Omental fat pad (tissue), 4 donors: ENCODE data around the gene YOD1. TPM values are rescaled to one million over a fixed set of nuclear protein-coding genes. Genes with fewer than 3 reads are reported as not detected.

ENCODE experiments used
- ATAC-seq: fragments of 150-250 bp; one replicate; pipeline ENCODE4 v1.9.1; 2016; ENCODE audit warnings: mild to moderate bottlenecking, moderate library complexity; ENCODE audit not compliant: low FRiP score
- DNase-seq: peaks from one replicate; pipeline ENCODE4 v3.0.0-alpha.2; 2019; ENCODE audit warnings: low spot score
- total RNA-seq, 4 donors: library from RNA; depleted of rRNA; stranded (reverse); fragments of >200 nt; gene quantifications; one replicate each; pipeline ENCODE4 v1.1.0, GENCODE V29; 2016
- TF ChIP-seq, protein P1 (sequence below), 3 donors: fragments of 450-650 bp; IDR thresholded peaks; one replicate each; pipeline ENCODE4 v1.5.1; 2016 to 2017; ENCODE audit warnings: antibody characterized with exemption in 3 of 3, mild to moderate bottlenecking in 3 of 3, moderate library complexity in 2 of 3

The YOD1 gene
- total RNA-seq, 4 donors from 2014 or later, result 6.1 to 11.7 (median 7.9) TPM

GRCh38 chr1:207055386-207056001 lies 4.5 kb upstream of the YOD1 start:
- ATAC-seq (no peak), DNase-seq (no peak)
- TF ChIP-seq, protein P1, sequence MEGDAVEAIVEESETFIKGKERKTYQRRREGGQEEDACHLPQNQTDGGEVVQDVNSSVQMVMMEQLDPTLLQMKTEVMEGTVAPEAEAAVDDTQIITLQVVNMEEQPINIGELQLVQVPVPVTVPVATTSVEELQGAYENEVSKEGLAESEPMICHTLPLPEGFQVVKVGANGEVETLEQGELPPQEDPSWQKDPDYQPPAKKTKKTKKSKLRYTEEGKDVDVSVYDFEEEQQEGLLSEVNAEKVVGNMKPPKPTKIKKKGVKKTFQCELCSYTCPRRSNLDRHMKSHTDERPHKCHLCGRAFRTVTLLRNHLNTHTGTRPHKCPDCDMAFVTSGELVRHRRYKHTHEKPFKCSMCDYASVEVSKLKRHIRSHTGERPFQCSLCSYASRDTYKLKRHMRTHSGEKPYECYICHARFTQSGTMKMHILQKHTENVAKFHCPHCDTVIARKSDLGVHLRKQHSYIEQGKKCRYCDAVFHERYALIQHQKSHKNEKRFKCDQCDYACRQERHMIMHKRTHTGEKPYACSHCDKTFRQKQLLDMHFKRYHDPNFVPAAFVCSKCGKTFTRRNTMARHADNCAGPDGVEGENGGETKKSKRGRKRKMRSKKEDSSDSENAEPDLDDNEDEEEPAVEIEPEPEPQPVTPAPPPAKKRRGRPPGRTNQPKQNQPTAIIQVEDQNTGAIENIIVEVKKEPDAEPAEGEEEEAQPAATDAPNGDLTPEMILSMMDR (IDR thresholded peaks at IDR 0.05), result no peak

DNA sequence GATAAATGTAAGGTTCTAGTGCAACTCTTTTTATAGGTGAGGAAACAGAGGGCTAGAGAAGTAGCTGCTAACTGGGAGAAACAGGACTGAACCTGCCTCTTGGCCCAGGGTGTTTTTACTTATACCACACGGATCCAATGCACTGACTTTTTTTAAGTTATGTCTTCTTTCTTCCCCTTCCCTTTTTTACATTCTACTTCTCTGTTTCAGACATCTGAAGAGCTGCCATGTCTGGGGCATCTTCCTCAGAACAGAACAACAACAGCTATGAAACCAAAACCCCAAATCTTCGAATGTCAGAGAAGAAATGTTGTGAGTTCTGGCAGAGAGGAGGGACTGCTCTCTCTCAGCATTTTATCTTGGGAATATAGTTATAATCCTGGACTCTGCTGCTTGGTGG lies 3.5 kb upstream of the YOD1 start:
- no peak for ATAC-seq
- TF ChIP-seq, protein P1 (IDR thresholded peaks at IDR 0.05), result no peak

DNA sequence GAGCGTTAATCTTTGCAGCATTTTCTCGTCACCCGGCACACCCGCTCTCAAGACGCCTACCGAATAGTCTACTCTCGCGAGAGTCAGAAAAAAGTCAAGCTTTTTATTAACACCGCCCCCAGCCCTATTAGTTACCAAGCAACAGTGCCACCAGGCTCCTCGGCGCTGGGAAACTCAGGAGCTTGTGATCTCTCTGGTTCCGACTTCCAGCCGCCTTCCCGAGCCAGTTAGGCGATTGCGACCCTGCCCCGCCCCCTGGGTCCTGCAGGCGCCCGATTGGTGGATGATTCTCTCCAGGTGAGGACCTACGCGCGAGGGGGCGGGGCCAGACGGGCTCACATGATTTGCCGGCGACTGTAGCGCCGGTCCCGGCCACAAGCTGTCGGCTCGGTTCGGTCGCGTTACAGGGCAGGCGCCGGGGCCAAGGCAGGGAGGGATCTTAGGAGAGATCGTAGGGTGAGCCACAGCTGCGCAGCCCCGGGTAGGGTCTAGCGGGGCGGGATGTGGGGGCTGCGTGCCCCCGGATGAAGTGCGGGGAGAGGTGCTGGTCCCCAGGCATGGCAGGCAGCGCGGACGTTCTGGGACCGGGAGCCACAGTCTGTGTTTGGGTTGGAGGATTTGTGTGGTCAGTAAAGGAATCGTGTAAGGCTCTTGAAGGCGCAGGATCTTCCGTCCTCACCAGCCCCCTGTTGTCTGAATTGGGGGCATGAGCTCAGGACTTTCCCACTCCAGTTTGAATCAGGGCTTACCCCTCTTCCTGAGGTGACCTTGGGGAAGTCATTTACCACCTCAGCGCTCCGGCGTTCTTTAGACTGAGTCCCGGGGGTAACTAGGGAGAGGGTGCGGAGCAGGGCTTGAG lies 2.1 kb upstream of the YOD1 start, which contains the start of gene PFKFB2:
Gene PFKFB2, plus strand, starts transcription at position 365 of the 859 bp plus-strand sequence. CDS start 1,443 bp downstream, outside the sequence.
- DNase-seq, result peak; percentile 95
- ATAC-seq, result peak; percentile 93
- TF ChIP-seq, protein P1 (IDR thresholded peaks at IDR 0.05), result no peak

More for the DNA sequence above, 3.5 kb upstream of the YOD1 start:
- DNase-seq, result no peak

GRCh38 chr1:207050480-207051190 lies 373 bp downstream of the YOD1 start:
- TF ChIP-seq, protein P1 (IDR thresholded peaks at IDR 0.05), result no peak
- DNase-seq, result peak; percentile 87
- peak; percentile 50 for ATAC-seq

DNA sequence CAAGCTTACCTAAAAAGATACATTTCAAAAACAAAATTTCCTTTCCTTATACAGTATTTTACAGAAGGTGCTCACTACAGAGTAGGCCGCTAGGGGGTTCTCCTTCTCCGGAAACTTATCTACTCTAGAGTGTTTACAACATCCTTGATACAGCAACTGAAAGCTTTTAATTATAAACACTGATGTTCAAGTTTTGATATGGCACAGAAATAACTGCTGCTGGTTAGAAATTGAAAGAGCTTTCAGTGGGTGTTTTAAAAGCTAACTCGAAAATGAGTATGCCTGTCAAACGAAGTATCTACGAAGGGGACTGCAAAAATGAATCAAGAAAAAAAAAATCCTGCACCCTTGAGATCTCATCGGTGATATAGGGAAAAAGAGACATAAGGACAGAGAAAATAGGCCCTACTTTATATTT lies 1.0 kb downstream of the YOD1 start:
- DNase-seq (no peak), ATAC-seq (no peak)
- TF ChIP-seq, protein P1 (IDR thresholded peaks at IDR 0.05), result peak in 1 of 3 donors; percentile 58

GRCh38 chr1:207049514-207049913 lies 1.5 kb downstream of the YOD1 start:
- DNase-seq (no peak), ATAC-seq (no peak)
- TF ChIP-seq, protein P1 (IDR thresholded peaks at IDR 0.05), result no peak
